Tibial nerve (tissue), 4 donors: ENCODE data around the gene IL36A.

Experiments used
- CTCF ChIP-seq, 5 experiments: fragments of 200-600 bp in 3 of 5; fragments of 450-650 bp in 2 of 5; sonication (generic) in 3 of 5; IDR thresholded peaks; one replicate each; pipeline ENCODE4 v1.5.1; 2016 to 2019; ENCODE audit warnings: antibody characterized with exemption in 5 of 5, mild to moderate bottlenecking in 3 of 5, moderate library complexity in 2 of 5
- EP300 ChIP-seq, 2 donors: sonication (generic); formaldehyde crosslinking; IDR thresholded peaks; one replicate each; pipeline ENCODE4 v1.6.1; 2017; ENCODE audit warnings: antibody characterized with exemption in 2 of 2, mild to moderate bottlenecking in 1 of 2
- POLR2A ChIP-seq, 2 donors: fragments of 450-650 bp; IDR thresholded peaks; one replicate each; pipeline ENCODE4 v1.6.1; 2017; ENCODE audit warnings: antibody characterized with exemption in 2 of 2, mild to moderate bottlenecking in 2 of 2, moderate library complexity in 2 of 2

GRCh38 chr2:113009622-113010021, 4.4 kb downstream of the IL36A start:
- TF ChIP-seq CTCF (IDR thresholded peaks at IDR 0.05) (no peak), EP300 (IDR thresholded peaks at IDR 0.05) (no peak), POLR2A (IDR thresholded peaks at IDR 0.05) (no peak)
